NOMO-1 treated with dmso at 0.1 percent for 144 hours (cell line): ENCODE measurements around the gene ACTN3.
"Not testable (repeated sequence)": the region's sequence is repeated elsewhere in the genome, so short reads cannot be mapped to it uniquely, and the experiment has no call there.

Experiments used
- DNase-seq: peaks from one replicate; lab custom pipeline; 2025; ENCODE audit not compliant: unreplicated experiment; lab: John Stamatoyannopoulos, UW

Gene ACTN3

DNA sequence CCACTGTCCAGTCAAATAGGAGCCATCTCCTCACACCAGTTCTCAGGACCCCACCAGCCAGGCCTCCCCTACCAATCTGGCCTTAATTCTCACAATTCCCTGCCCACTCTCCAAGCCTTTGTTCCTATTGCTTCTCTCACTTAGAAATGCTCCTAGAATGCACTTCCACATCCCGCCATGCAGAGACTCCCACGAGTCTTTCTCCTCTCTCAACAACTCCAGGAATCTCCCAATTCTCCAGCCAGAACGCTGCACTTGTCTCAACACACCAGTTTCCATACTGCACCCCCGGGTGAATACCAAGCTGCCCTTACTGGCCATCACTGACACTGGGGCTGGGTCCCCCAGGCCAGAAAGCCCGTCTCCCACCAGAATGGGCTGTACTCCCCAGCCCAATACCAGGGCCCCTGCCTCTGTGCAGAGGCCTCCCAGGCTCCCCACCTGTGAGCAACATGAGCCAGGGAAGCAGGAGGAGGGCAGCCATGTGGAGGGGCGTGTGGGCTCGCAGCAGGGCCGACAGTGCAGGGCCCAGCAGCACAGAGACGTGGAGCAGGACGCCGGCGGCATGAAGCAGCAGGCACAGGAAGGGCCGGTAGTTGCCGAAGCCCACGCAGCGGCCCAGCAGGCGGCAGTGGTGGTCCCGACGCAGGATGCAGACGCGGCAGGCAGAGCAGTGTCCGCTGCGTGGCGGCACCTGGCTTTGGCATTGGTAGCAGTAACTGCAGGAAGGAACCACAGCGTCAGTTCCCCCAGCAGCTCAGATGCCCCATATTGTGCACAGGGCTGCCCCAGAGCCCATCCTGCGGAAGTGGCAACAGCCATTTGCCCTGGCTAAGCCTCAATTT, 3.2 kb upstream of the ACTN3 start:
- no peak for DNase-seq

DNA sequence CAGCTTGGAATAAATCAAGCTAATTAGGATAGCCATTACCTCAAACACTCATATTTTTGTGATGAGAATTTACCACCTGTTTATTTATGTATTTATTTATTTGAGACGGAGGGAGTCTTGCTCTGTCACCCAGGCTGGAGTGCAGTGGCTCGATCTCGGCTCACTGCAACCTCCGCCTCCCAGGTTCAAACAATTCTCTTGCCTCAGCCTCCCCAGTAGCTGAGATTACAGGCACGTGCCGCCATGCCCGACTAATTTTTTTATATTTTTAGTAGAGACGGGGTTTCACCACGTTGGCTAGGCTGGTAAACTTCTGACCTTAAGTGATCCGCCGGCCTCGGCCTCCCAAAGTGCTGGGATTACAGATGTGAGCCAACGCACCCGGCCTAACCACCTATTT, 1.8 kb upstream of the ACTN3 start:
- DNase-seq: not testable (repeated sequence)

DNA sequence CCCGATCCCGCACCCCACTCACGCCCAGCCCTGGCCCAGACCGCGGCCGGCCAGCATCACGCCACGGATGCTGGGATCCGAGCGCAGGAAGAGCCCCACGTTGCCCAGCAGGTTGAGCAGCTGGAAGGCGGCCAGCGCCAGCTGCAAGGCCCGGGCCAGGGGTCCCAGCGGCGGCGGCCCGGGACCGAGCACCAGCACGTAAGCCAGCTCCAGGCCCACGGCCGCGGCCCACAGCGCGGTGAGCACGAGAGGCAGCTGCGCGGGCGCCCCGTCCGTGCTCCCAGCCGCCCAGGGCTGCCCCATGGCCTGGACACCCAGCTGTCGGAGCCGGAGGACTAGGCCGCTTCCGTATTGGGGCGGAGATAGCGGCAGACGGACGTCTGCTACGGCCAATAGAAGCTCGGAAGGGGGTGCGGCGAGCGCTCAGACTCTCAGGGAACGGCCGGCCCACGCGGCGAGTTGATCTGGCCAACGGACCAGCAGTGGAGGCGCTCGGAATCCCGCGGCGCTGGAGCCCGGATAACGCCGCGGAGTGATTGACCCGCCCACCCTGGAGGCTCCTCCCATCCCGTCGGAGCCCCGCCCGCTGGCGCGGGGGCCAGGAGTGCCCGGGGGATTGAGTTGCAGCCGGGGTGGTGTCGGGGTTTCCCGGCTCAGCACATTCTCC, 869 bp upstream of the ACTN3 start, which contains the start of gene ZDHHC24:
Gene ZDHHC24, minus strand, starts transcription at position 348 of the 667 bp plus-strand sequence. Its CDS starts 45 bp downstream, at position 303.
- DNase-seq: peak; percentile 97

- DNase-seq: no peak
Measured at GRCh38 chr11:66546966-66547661, 411 bp downstream of the ACTN3 start.

DNA sequence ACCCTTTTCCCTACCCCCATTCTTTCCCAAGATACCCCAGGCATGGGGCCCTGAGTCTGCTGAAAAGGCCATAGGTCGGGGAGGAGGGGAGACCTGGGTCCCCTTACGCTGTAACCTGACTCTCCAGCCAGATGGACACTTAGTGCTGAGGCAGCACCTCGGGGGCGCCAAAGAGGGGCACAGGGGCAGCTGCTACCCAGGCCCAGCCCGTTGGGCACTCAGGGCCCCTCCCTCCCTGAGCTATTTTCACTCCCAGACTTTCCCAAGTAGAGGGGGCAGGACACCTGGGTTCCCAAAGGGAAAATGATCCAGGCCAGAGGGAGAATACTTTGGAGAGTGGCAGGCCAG, 933 bp downstream of the ACTN3 start:
- no peak for DNase-seq

GRCh38 chr11:66548041-66548440, 1.3 kb downstream of the ACTN3 start:
- DNase-seq: no peak

DNA sequence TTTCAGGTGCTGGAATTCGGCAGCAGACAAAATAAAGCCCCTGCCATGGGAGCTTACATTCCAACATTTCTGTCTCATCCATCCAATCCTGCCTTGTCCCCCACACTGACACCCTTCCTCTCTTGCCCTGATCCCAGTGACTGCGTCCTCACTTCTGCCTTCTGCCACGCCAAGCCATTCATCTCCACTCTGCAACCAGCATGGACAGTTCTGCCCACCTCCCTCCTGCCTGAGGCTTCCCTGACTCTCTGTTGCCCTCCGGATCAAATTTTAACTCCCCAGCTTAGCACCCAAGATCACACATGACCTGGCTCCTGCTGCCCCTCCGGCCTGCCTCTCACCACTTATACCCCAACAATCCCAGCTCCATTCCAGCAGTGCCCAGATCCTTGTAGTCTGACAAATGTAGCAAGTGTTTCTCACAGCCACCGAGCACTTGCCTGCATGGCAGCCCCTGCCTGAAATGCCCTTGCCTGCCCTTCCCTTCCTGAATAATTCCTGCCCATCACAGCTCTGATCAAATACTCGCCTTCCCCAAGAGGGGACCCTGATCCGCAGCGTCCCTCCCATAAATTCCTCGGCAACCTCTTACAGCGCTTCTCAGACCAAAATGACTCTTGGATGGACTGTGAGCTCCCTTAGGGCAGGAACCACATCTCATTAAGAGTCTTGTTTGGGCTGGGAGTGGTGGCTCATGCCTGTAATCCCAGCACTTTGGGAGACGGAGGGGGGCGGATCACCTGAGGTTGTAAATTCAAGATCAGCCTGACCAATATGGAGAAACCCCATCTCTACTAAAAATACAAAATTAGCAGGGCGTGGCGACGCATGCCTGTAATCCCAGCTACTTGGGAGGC, 2.3 kb downstream of the ACTN3 start:
- DNase-seq: no peak

GRCh38 chr11:66549696-66550095, 3.0 kb downstream of the ACTN3 start:
- DNase-seq: no peak

GRCh38 chr11:66550887-66551286, 4.2 kb downstream of the ACTN3 start:
- DNase-seq: no peak

DNA sequence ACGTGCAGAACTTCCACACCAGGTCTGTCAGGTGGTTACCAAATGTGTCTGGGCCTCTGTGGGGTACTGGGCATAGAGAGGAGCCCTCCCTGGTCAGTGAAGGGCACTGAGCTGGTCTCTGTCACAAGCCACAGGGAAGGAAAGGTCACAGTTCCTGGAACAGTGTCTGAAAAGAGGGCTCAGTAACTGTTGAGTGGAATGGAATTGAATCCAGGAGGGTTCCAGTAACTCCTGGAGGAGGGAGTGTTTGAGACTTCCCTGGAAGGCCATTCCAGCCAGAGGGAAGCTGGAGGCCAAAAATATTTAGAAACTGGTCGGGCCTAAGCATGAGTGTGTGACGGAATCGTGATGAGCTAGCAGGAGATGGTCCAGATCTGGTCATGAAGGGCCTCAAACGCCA, 7.9 kb downstream of the ACTN3 start:
- DNase-seq: no peak

DNA sequence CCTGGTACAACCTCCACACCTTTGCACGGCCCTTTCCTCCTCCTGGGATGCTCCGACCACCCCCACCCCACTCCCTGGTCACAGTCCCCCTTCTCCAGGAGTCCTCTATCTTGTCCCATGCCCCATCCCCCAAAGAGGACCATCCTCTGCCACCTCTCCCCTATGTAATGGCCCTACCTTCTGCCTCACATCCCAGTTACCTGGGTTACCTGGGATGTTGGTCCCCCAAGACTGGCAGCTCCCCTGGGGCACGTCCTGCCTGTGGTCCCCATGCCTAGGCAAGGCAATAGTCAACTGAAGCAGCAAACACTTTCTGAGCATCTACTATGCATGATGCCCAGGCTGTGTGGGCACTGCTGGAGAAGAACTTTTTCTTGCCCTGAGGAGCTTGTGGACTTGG, 8.7 kb downstream of the ACTN3 start:
- DNase-seq: no peak

DNA sequence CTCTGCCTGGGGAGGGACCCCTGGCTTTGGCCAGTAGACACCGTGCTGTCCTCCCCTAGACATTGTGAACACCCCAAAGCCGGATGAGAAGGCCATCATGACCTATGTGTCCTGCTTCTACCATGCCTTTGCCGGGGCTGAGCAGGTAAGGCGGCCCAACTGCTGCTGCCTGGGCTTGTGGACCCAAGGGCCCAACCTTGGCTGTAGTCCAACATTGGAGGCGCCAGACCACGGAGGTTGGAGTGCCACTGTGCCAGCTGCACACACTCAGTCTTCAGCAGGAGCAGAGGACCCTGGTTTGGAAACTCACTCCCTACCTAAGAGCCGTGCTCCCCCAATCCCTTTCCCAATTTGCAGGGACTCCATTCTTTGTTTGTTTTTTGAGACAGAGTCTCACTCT, 9.4 kb downstream of the ACTN3 start:
- DNase-seq: no peak

DNA sequence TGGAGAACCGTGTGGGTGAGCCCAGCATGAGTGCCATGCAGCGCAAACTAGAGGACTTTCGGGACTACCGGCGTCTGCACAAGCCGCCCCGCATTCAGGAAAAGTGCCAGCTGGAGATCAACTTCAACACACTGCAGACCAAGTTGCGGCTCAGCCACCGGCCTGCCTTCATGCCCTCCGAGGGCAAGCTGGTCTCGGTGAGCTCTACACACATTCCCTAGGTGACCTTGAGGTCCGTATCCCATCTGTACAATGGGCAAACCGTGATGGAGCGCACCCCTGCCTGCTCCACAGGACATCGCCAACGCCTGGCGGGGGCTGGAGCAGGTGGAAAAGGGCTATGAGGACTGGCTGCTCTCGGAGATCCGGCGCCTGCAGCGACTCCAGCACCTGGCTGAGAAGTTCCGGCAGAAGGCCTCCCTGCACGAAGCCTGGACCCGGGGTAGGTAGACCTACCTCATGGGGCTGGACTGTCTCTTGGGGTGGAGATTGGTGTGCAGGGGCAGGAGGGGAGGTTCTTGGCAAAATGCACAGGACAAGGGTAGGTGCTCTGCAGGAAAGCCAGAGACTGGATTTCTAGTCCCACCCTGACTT, 11.1 kb downstream of the ACTN3 start:
- no peak for DNase-seq

DNA sequence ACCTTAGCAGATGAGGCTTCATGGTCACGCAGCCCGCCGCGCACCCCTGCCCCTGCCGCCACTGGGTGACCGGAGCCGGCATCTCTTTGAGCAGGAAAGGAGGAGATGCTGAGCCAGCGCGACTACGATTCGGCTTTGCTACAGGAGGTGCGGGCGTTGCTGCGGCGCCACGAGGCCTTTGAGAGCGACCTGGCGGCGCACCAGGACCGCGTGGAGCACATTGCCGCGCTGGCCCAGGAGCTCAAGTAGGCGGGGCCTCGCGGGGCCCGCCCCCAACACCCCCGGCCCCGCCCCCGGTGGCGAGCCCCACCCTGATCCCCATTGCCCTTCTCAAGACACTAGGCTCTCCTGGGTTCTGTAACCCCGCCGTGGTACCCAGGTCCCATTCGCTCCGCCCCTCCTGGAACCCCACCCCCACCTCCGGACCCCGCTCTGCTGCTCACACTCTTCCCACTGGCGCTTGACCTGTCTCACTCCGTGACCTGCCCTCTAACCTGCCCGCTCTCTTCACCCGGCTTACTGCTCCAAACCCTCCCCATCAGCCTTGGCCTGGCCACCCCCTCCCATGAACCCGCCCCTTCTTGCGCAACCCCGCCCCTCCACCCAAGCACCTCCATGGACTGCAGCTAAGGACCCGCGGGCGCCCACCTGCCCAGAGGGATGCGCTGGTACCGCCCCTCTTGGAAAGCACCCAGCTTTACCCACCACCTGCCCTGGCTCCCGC, 12.6 kb downstream of the ACTN3 start:
- no peak for DNase-seq

- no peak for DNase-seq
Measured at GRCh38 chr11:66559866-66560676, 13.4 kb downstream of the ACTN3 start.

GRCh38 chr11:66561178-66561974, 14.7 kb downstream of the ACTN3 start:
- DNase-seq: no peak

GRCh38 chr11:66561975-66562248, 15.2 kb downstream of the ACTN3 start:
- DNase-seq: no peak

- DNase-seq: no peak
Measured at GRCh38 chr11:66562275-66562674, 15.6 kb downstream of the ACTN3 start.
